Amniotic stem cell (primary cell): ENCODE measurements around the gene TGFA.

Source experiments
- DNase-seq: peaks from one replicate; lab custom pipeline; 2025; lab: John Stamatoyannopoulos, UW

The TGFA gene

GRCh38 chr2:70523996-70524965 is 29.3 kb downstream of the TGFA start:
- DNase-seq, result peak; percentile 57

- no peak for DNase-seq
Measured at GRCh38 chr2:70523672-70523995, 30.0 kb downstream of the TGFA start.

- no peak for DNase-seq
Measured at GRCh38 chr2:70522627-70523026, 31.0 kb downstream of the TGFA start.

GRCh38 chr2:70520825-70521224 is 32.8 kb downstream of the TGFA start:
- no peak for DNase-seq

- no peak for DNase-seq
Measured at GRCh38 chr2:70519453-70519852, 34.2 kb downstream of the TGFA start.

- no peak for DNase-seq
Measured at GRCh38 chr2:70518557-70518956, 35.1 kb downstream of the TGFA start.

- DNase-seq, result no peak
Measured at GRCh38 chr2:70517804-70518203, 35.8 kb downstream of the TGFA start.

- DNase-seq, result no peak
Measured at GRCh38 chr2:70516596-70516995, 37.0 kb downstream of the TGFA start.

GRCh38 chr2:70515938-70516337 is 37.7 kb downstream of the TGFA start:
- no peak for DNase-seq

- DNase-seq, result no peak
Measured at GRCh38 chr2:70514612-70515055, 39.0 kb downstream of the TGFA start.

GRCh38 chr2:70513738-70514137 is 39.9 kb downstream of the TGFA start:
- no peak for DNase-seq

- no peak for DNase-seq
Measured at GRCh38 chr2:70511971-70512729, 41.5 kb downstream of the TGFA start.

GRCh38 chr2:70510313-70510712 is 43.3 kb downstream of the TGFA start:
- DNase-seq, result no peak

GRCh38 chr2:70509565-70509964 is 44.1 kb downstream of the TGFA start:
- no peak for DNase-seq

- no peak for DNase-seq
Measured at GRCh38 chr2:70508711-70509462, 44.7 kb downstream of the TGFA start.

GRCh38 chr2:70505613-70506391 is 47.8 kb downstream of the TGFA start:
- no peak for DNase-seq

- DNase-seq, result no peak
Measured at GRCh38 chr2:70504750-70505149, 48.9 kb downstream of the TGFA start.

GRCh38 chr2:70503896-70504295 is 49.7 kb downstream of the TGFA start:
- DNase-seq, result no peak

- DNase-seq, result no peak
Measured at GRCh38 chr2:70501728-70502127, 51.9 kb downstream of the TGFA start.

- no peak for DNase-seq
Measured at GRCh38 chr2:70501215-70501614, 52.4 kb downstream of the TGFA start.

GRCh38 chr2:70499253-70499652 is 54.4 kb downstream of the TGFA start:
- DNase-seq, result no peak

- DNase-seq, result no peak
Measured at GRCh38 chr2:70498528-70498927, 55.1 kb downstream of the TGFA start.
